Neutrophil (primary cell): ENCODE results near the gene BFSP1.

Source experiments
- H3K27ac ChIP-seq: fragments of 200-600 bp; sonication (generic); 2 replicates; pipeline ENCODE4 v1.5.1; 2016; ENCODE audit warnings: mild to moderate bottlenecking, moderate library complexity
- H3K27me3 ChIP-seq: fragments of 200-600 bp; sonication (generic); 2 replicates; pipeline ENCODE4 v1.6.0; 2016; ENCODE audit warnings: mild to moderate bottlenecking
- H3K36me3 ChIP-seq: fragments of 200-600 bp; sonication (generic); 2 replicates; pipeline ENCODE4 v1.5.1; 2017
- H3K4me1 ChIP-seq, 2 experiments: fragments of 200-600 bp in 1 of 2; sonication (generic) in 1 of 2; 1 replicate in 1 of 2; 2 replicates in 1 of 2; pipeline versions ENCODE4 v1.5.1 to v1.6.1; 2013 to 2016; ENCODE audit warnings: low read depth in 1 of 2, low read length in 1 of 2, mild to moderate bottlenecking in 1 of 2, moderate library complexity in 1 of 2; ENCODE audit not compliant: control insufficient read depth in 1 of 2, insufficient read depth in 1 of 2
- H3K4me3 ChIP-seq, 2 experiments: fragments of 200-600 bp in 1 of 2; sonication (generic) in 1 of 2; 1 replicate in 1 of 2; 2 replicates in 1 of 2; pipeline ENCODE4 v1.5.1; 2013 to 2016; ENCODE audit warnings: low read depth in 1 of 2, low read length in 1 of 2, mild to moderate bottlenecking in 1 of 2, moderate library complexity in 1 of 2
- H3K9me3 ChIP-seq: fragments of 200-600 bp; sonication (generic); 2 replicates; pipeline ENCODE4 v1.5.1; 2016
- CTCF ChIP-seq: fragments of 200-600 bp; sonication (generic); IDR thresholded peaks from 2 replicates; pipeline ENCODE4 v1.5.1; 2016; ENCODE audit warnings: antibody characterized with exemption

The BFSP1 gene

DNA sequence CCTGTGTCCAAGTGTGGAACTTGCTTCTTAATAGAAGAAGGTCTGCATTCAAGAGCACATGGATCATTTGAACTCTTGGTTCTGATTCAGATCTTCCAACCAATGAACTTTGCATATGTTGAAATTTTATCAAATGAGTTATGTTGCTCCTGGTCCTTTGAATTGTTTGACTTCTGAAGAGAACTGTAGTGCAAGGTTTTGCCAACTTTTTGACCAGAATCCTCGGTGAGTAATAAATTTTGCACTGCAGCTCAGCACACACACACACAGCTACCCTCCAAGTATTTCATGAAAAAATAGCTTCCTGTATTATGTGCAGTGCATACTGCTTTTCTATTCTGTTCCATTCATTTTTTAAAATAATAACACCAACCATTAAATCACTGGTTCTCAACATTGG is 67.5 kb downstream of the BFSP1 start:
- Histone ChIP-seq H3K9me3 (no peaks in the 10 kb centered on the region), H3K4me1 (no peaks in the 10 kb centered on the region), H3K27ac (no peak overlapping the region), H3K36me3 (no peaks in the 10 kb centered on the region), H3K27me3 (no peaks in the 10 kb centered on the region), H3K4me3 (no peak overlapping the region)
- TF ChIP-seq CTCF, result no peak

DNA sequence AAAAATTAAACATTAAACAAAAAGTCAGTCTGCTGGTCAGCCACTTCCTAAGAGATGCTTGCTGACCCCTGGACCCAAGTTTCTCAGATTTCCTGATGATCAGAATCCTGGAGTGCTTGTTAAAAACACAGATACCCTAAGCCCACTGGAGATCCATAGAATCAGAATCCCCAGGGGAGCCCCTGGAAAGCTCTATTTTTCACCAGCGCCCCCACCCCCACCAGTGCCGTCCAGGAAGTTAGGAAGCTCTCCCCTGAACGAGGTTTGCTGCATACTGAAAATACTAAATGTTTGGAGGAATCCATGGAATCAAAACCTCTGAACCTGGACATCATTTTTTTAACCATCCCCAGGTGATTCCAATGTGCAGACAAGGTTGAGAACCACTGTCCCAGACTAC is 69.2 kb downstream of the BFSP1 start:
- Histone ChIP-seq H3K9me3 (no peaks in the 10 kb centered on the region), H3K4me3 (no peak overlapping the region), H3K36me3 (no peaks in the 10 kb centered on the region), H3K27me3 (no peaks in the 10 kb centered on the region), H3K27ac (no peak overlapping the region), H3K4me1 (no peaks in the 10 kb centered on the region)
- no peak for TF ChIP-seq CTCF

DNA sequence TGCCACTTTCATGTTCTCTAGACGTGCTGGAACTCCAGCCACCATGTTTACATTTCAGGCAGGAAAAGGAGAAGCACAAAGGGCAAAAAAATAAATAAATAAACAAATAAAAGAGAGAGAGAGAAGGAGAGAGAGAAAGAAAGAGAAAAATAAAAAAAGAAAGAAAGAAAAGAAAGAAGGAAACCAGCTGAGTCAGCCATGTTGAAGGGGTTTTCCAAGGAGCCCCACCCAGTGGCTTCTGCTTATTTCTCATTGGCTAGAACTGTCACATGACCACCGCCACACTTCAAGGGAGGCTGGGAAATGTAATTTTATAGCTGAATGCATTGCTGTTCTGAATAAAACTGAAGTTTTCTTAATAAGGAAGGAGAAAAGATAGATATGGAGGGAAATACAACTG is 71.1 kb downstream of the BFSP1 start:
- Histone ChIP-seq H3K4me3 (no peak overlapping the region), H3K27me3 (peaks cover 1% of the 10 kb centered on the region), H3K36me3 (no peaks in the 10 kb centered on the region), H3K9me3 (no peaks in the 10 kb centered on the region), H3K4me1 (no peaks in the 10 kb centered on the region), H3K27ac (no peak overlapping the region)
- TF ChIP-seq CTCF, result no peak

DNA sequence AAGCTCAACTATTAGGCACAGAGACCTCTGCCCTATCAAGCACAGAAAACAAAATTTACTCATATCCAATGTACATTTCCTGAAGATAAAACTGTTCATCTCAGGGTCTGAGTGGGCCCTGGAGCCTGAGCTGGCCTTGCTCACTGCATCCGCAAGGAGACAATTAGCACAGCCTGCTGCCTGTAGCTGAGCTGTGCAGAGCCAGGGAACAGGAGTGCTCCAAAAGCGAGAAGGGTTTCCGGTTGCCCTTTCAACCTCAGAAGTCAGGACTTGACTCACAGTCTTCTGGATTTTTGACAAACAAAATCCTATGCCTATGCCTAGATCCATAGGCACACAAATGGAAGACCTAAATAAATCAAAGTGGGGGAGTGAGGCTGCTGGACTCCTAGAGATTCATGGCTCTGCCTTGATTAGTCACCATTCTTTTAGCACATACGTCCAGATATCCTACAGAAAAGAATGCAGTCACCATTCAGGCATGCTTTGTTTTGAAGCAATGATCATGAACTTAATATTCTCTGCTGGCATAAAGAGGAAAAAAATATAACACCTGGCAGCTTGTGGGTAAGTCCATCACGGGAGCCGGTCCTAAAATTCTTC is 73.5 kb downstream of the BFSP1 start:
- Histone ChIP-seq H3K27me3 (peaks cover 7% of the 10 kb centered on the region), H3K27ac (no peak overlapping the region), H3K4me1 (no peaks in the 10 kb centered on the region), H3K36me3 (no peaks in the 10 kb centered on the region), H3K4me3 (no peak overlapping the region), H3K9me3 (no peaks in the 10 kb centered on the region)
- TF ChIP-seq CTCF, result no peak

DNA sequence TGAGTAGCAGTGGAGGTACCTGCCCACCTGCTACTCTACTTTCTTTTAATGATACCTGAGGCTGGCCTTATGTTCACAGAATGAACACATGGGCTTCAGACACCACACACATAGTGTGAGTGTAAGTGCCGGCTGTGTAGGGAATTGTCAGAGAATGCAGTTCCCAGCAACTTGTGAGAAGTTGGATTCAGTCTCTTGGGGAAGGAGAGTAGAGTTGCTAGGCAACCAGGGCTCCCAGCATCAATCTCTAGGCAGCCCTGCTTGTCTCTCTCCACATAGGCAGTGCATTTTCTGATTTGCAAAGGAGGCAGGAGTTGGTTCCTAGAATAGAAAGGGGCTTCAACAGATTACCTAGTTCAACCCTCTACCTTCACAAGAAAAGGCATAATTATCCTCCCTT is 74.1 kb downstream of the BFSP1 start:
- Histone ChIP-seq H3K27ac (no peak overlapping the region), H3K9me3 (no peaks in the 10 kb centered on the region), H3K4me1 (no peaks in the 10 kb centered on the region), H3K27me3 (peaks cover 7% of the 10 kb centered on the region), H3K4me3 (no peak overlapping the region), H3K36me3 (no peaks in the 10 kb centered on the region)
- TF ChIP-seq CTCF, result no peak

- no peak for TF ChIP-seq CTCF
- no peak overlapping the region for H3K27ac ChIP-seq
- no peaks in the 10 kb centered on the region for H3K36me3 ChIP-seq
- H3K4me3 ChIP-seq, result no peak overlapping the region
- no peaks in the 10 kb centered on the region for H3K9me3 ChIP-seq
- H3K4me1 ChIP-seq, result no peaks in the 10 kb centered on the region
- H3K27me3 ChIP-seq, result peaks cover 8% of the 10 kb centered on the region
Measured at GRCh38 chr20:17456279-17456678, 74.9 kb downstream of the BFSP1 start.
